ENCODE results near the gene SCFD2. TPM values are rescaled to one million over a fixed set of nuclear protein-coding genes. Genes with fewer than 3 reads are reported as not detected.

The SCFD2 gene
- total and polyA plus RNA-seq, 7 experiments from 2014 or later = 13.4 to 32.8 (median 20.8) TPM

- ChIA-PET CTCF (interaction anchor here (0.5 kb wide), 1 partner anchor 1383 kb away, joined by 3 read pairs; no protein-coding TSS in a partner anchor), POLR2A (no interaction called here)
- Histone ChIP-seq H3K36me3 (ENCODE audit: control insufficient read depth in 2 of 3, insufficient read depth in 3 of 3, low read length in 3 of 3) (no peaks in the 10 kb centered on the region), H3K27ac (ENCODE audit: low read depth, low read length) (no peak overlapping the region), H3K27me3 (ENCODE audit: control insufficient read depth in 2 of 2, insufficient read depth in 2 of 2, low read length in 2 of 2) (no peaks in the 10 kb centered on the region), H3K4me3 (ENCODE audit: low read length) (no peak overlapping the region), H3K4me1 (ENCODE audit: control insufficient read depth in 2 of 2, insufficient read depth in 2 of 2, low read length in 2 of 2) (no peaks in the 10 kb centered on the region), H3K9me3 (ENCODE audit: control insufficient read depth in 2 of 3, low read length in 3 of 3) (no peaks in the 10 kb centered on the region)
- DNase-seq = no peak
- Mint-ChIP-seq H3K9me3 (peaks cover 0 to 5% (median 0%) of the 10 kb centered on the region in 11 donors), H3K27ac (no peak overlapping the region), H3K4me1 (no peaks in the 10 kb centered on the region), H3K4me3 (no peak overlapping the region), H3K27me3 (peaks cover 0 to 18% (median 14%) of the 10 kb centered on the region in 5 donors), H3K36me3 (no peaks in the 10 kb centered on the region)
- no peak for ATAC-seq
- intact Hi-C loops (cut with micrococcal nuclease) = no loop called here
These were observed 531.8 kb downstream of the SCFD2 start for GRCh38 chr4:52833941-52834525.

GRCh38 chr4:52825460-52826090 lies 540.3 kb downstream of the SCFD2 start:
- no peaks in the 10 kb centered on the region for H3K9me3 ChIP-seq (ENCODE audit: control insufficient read depth in 2 of 3, low read length in 3 of 3)
- ATAC-seq (peak; percentile 26), DNase-seq (peak in 1 of 9 donors; percentile 1)
- Mint-ChIP-seq H3K4me1 (peaks cover 9 to 34% (median 24%) of the 10 kb centered on the region in 7 donors), H3K4me3 (peak overlapping the region in 4 of 10 donors; percentile 1 to 37 (median 2)), H3K27ac (peak overlapping the region in 1 of 9 donors; percentile 2), H3K9me3 (peaks cover 0 to 9% (median 0%) of the 10 kb centered on the region in 11 donors), H3K36me3 (peaks cover 0 to 2% (median 0%) of the 10 kb centered on the region in 5 donors), H3K27me3 (no peaks in the 10 kb centered on the region)
- CTCF ChIA-PET = no interaction called here
- peaks cover 0 to 5% of the 10 kb centered on the region in 2 donors for H3K4me1 ChIP-seq (ENCODE audit: control insufficient read depth in 2 of 2, insufficient read depth in 2 of 2, low read length in 2 of 2)
- intact Hi-C loops (cut with micrococcal nuclease) = no loop called here
- no peak overlapping the region for H3K4me3 ChIP-seq (ENCODE audit: low read length)
- no peaks in the 10 kb centered on the region for H3K36me3 ChIP-seq (ENCODE audit: control insufficient read depth in 2 of 3, insufficient read depth in 3 of 3, low read length in 3 of 3)
- POLR2A ChIA-PET = no interaction called here
- H3K27me3 ChIP-seq (ENCODE audit: control insufficient read depth in 2 of 2, insufficient read depth in 2 of 2, low read length in 2 of 2) = no peaks in the 10 kb centered on the region
- H3K27ac ChIP-seq (ENCODE audit: low read depth, low read length) = no peak overlapping the region

GRCh38 chr4:52824603-52825459 lies 541.0 kb downstream of the SCFD2 start:
- H3K27ac ChIP-seq (ENCODE audit: low read depth, low read length) = no peak overlapping the region
- H3K27me3 Mint-ChIP-seq = no peaks in the 10 kb centered on the region
- intact Hi-C loops (cut with micrococcal nuclease) = no loop called here
- ChIA-PET CTCF (no interaction called here), POLR2A (no interaction called here)
- peak in 5 of 9 donors; percentile 6 to 29 (median 15) for DNase-seq
- peak; percentile 36 for ATAC-seq
- peaks cover 0 to 2% (median 0%) of the 10 kb centered on the region in 5 donors for H3K36me3 Mint-ChIP-seq
- H3K9me3 Mint-ChIP-seq = peaks cover 0 to 9% (median 0%) of the 10 kb centered on the region in 11 donors
- peaks cover 9 to 34% (median 24%) of the 10 kb centered on the region in 7 donors for H3K4me1 Mint-ChIP-seq
- no peak overlapping the region for H3K4me3 ChIP-seq (ENCODE audit: low read length)
- H3K9me3 ChIP-seq (ENCODE audit: control insufficient read depth in 2 of 3, low read length in 3 of 3) = no peaks in the 10 kb centered on the region
- H3K27me3 ChIP-seq (ENCODE audit: control insufficient read depth in 2 of 2, insufficient read depth in 2 of 2, low read length in 2 of 2) = no peaks in the 10 kb centered on the region
- H3K36me3 ChIP-seq (ENCODE audit: control insufficient read depth in 2 of 3, insufficient read depth in 3 of 3, low read length in 3 of 3) = no peaks in the 10 kb centered on the region
- H3K27ac Mint-ChIP-seq = peak overlapping the region in 2 of 9 donors; percentile 7 to 32
- H3K4me3 Mint-ChIP-seq = peak overlapping the region in 4 of 10 donors; percentile 1 to 42 (median 8)
- peaks cover 0 to 5% of the 10 kb centered on the region in 2 donors for H3K4me1 ChIP-seq (ENCODE audit: control insufficient read depth in 2 of 2, insufficient read depth in 2 of 2, low read length in 2 of 2)

- H3K4me3 ChIP-seq (ENCODE audit: low read length) = no peak overlapping the region
- H3K27ac ChIP-seq (ENCODE audit: low read depth, low read length) = no peak overlapping the region
- peaks cover 0 to 2% (median 0%) of the 10 kb centered on the region in 5 donors for H3K36me3 Mint-ChIP-seq
- H3K27me3 Mint-ChIP-seq = no peaks in the 10 kb centered on the region
- peaks cover 0 to 5% of the 10 kb centered on the region in 2 donors for H3K4me1 ChIP-seq (ENCODE audit: control insufficient read depth in 2 of 2, insufficient read depth in 2 of 2, low read length in 2 of 2)
- peaks cover 0 to 9% (median 0%) of the 10 kb centered on the region in 11 donors for H3K9me3 Mint-ChIP-seq
- ATAC-seq = no peak
- no peaks in the 10 kb centered on the region for H3K9me3 ChIP-seq (ENCODE audit: control insufficient read depth in 2 of 3, low read length in 3 of 3)
- H3K4me3 Mint-ChIP-seq = peak overlapping the region in 1 of 10 donors; percentile 42
- peaks cover 9 to 34% (median 24%) of the 10 kb centered on the region in 7 donors for H3K4me1 Mint-ChIP-seq
- H3K27me3 ChIP-seq (ENCODE audit: control insufficient read depth in 2 of 2, insufficient read depth in 2 of 2, low read length in 2 of 2) = no peaks in the 10 kb centered on the region
- POLR2A ChIA-PET = no interaction called here
- intact Hi-C loops (cut with micrococcal nuclease) = no loop called here
- CTCF ChIA-PET = no interaction called here
- H3K36me3 ChIP-seq (ENCODE audit: control insufficient read depth in 2 of 3, insufficient read depth in 3 of 3, low read length in 3 of 3) = no peaks in the 10 kb centered on the region
- H3K27ac Mint-ChIP-seq = peak overlapping the region in 1 of 9 donors; percentile 32
- no peak for DNase-seq
These were observed 541.6 kb downstream of the SCFD2 start for GRCh38 chr4:52824270-52824602.

- intact Hi-C loops (cut with micrococcal nuclease) = no loop called here
- no peaks in the 10 kb centered on the region for H3K27me3 Mint-ChIP-seq
- H3K36me3 ChIP-seq (ENCODE audit: control insufficient read depth in 2 of 3, insufficient read depth in 3 of 3, low read length in 3 of 3) = no peaks in the 10 kb centered on the region
- H3K4me1 ChIP-seq (ENCODE audit: control insufficient read depth in 2 of 2, insufficient read depth in 2 of 2, low read length in 2 of 2) = peaks cover 0 to 5% of the 10 kb centered on the region in 2 donors
- H3K4me1 Mint-ChIP-seq = peaks cover 9 to 34% (median 24%) of the 10 kb centered on the region in 7 donors
- peaks cover 0 to 9% (median 0%) of the 10 kb centered on the region in 11 donors for H3K9me3 Mint-ChIP-seq
- POLR2A ChIA-PET = no interaction called here
- H3K36me3 Mint-ChIP-seq = peaks cover 0 to 2% (median 0%) of the 10 kb centered on the region in 5 donors
- H3K27ac Mint-ChIP-seq = peak overlapping the region in 1 of 9 donors; percentile 6
- H3K4me3 ChIP-seq (ENCODE audit: low read length) = no peak overlapping the region
- no peak for DNase-seq
- no peak overlapping the region for H3K4me3 Mint-ChIP-seq
- H3K9me3 ChIP-seq (ENCODE audit: control insufficient read depth in 2 of 3, low read length in 3 of 3) = no peaks in the 10 kb centered on the region
- no peak overlapping the region for H3K27ac ChIP-seq (ENCODE audit: low read depth, low read length)
- no peaks in the 10 kb centered on the region for H3K27me3 ChIP-seq (ENCODE audit: control insufficient read depth in 2 of 2, insufficient read depth in 2 of 2, low read length in 2 of 2)
- CTCF ChIA-PET = no interaction called here
- ATAC-seq = no peak
These were observed 542.2 kb downstream of the SCFD2 start for GRCh38 chr4:52823702-52824092.

Measured in naive thymus-derived CD4-positive, alpha-beta T cell (primary cell).